Sigmoid colon (tissue), 4 donors: ENCODE results near the gene OR6C2.

Experiments
- CTCF ChIP-seq, 4 experiments: fragments of 450-650 bp in 3 of 4; fragments of 200-600 bp in 1 of 4; IDR thresholded peaks; one replicate each; pipeline ENCODE4 v1.5.1; 2016 to 2019; ENCODE audit warnings: antibody characterized with exemption in 4 of 4, mild to moderate bottlenecking in 3 of 4, moderate library complexity in 2 of 4
- EP300 ChIP-seq, 4 donors: sonication (generic); formaldehyde crosslinking; IDR thresholded peaks; one replicate each; pipeline ENCODE4 v1.6.1; 2017; ENCODE audit warnings: antibody characterized with exemption in 4 of 4
- POLR2A ChIP-seq, 2 donors: fragments of 450-650 bp; IDR thresholded peaks; one replicate each; pipeline ENCODE4 v1.6.1; 2016; ENCODE audit warnings: antibody characterized with exemption in 2 of 2, mild to moderate bottlenecking in 2 of 2, moderate library complexity in 2 of 2
- POLR2AphosphoS5 ChIP-seq, 4 donors: sonication (generic); formaldehyde crosslinking; IDR thresholded peaks; one replicate each; pipeline ENCODE4 v1.6.1; 2017; ENCODE audit warnings: antibody characterized with exemption in 4 of 4

GRCh38 chr12:55428331-55429243 lies 15.3 kb upstream of the OR6C2 start:
- TF ChIP-seq POLR2A (IDR thresholded peaks at IDR 0.05) (no peak), CTCF (IDR thresholded peaks at IDR 0.05) (no peak), POLR2AphosphoS5 (IDR thresholded peaks at IDR 0.05) (no peak), EP300 (IDR thresholded peaks at IDR 0.05) (no peak)
